HepG2 (cell line): Measurements from ENCODE around the gene ACTR3. TPM values are rescaled to one million over a fixed set of nuclear protein-coding genes. Genes with fewer than 3 reads are reported as not detected.

Experiments
- ASH2L ChIP-seq: fragments of 300-600, 200-600 bp; sonication (generic); IDR thresholded peaks from 2 replicates; pipeline ENCODE4 v1.7.0; 2017; ENCODE audit warnings: low read depth, mild to moderate bottlenecking, moderate library complexity, mixed read lengths, low read length; ENCODE audit not compliant: insufficient read length
- DMAP1 ChIP-seq: IDR thresholded peaks from 2 replicates; pipeline ENCODE4 v1.6.1; 2016
- DZIP1 ChIP-seq: sonication (generic); formaldehyde crosslinking; IDR thresholded peaks from 2 replicates; pipeline ENCODE4 v1.5.0; 2020; ENCODE audit warnings: mild to moderate bottlenecking, missing genetic modification reagents
- FOXM1 ChIP-seq: sonication (generic); formaldehyde crosslinking; IDR thresholded peaks from 2 replicates; pipeline ENCODE4 v1.5.0; 2020; ENCODE audit warnings: missing genetic modification reagents
- GATAD2A ChIP-seq: IDR thresholded peaks from 2 replicates; pipeline ENCODE4 v1.6.1; 2016
- GLI4 ChIP-seq: sonication (generic); formaldehyde crosslinking; IDR thresholded peaks from 2 replicates; pipeline ENCODE4 v1.5.1; 2020; ENCODE audit warnings: missing genetic modification reagents, mild to moderate bottlenecking, moderate library complexity, borderline replicate concordance
- HNRNPH1 ChIP-seq: fragments of 200-400 bp; formaldehyde crosslinking; optimal IDR thresholded peaks from 2 replicates; pipeline ENCODE3; 2017; ENCODE audit warnings: mild to moderate bottlenecking, low read depth, low read length
- KAT2B ChIP-seq: fragments of 150-350 bp; IDR thresholded peaks from 2 replicates; pipeline ENCODE4 v1.6.1; 2014; ENCODE audit warnings: low read depth, low read length, borderline replicate concordance
- MEIS1 ChIP-seq: sonication (generic); formaldehyde crosslinking; IDR thresholded peaks from 2 replicates; pipeline ENCODE4 v1.9.0; 2021; ENCODE audit warnings: mild to moderate bottlenecking, missing genetic modification reagents, moderate library complexity, borderline replicate concordance
- ONECUT2 ChIP-seq: sonication (generic); formaldehyde crosslinking; IDR thresholded peaks from 2 replicates; pipeline ENCODE4 v1.4.0; 2020; ENCODE audit warnings: missing genetic modification reagents
- PPARG ChIP-seq: conservative IDR thresholded peaks from 2 replicates; pipeline ENCODE4 v1.6.1; 2016; ENCODE audit warnings: missing biosample characterization, missing genetic modification reagents
- STAT5B ChIP-seq: sonication (generic); formaldehyde crosslinking; IDR thresholded peaks from 2 replicates; pipeline ENCODE4 v1.4.0; 2020; ENCODE audit warnings: missing genetic modification reagents
- TCF7L2 ChIP-seq: IDR thresholded peaks from 2 replicates; pipeline ENCODE4 v1.6.1; 2011; ENCODE audit warnings: mild to moderate bottlenecking, low read depth, low read length, moderate library complexity
- U2AF2 ChIP-seq: fragments of 200-400 bp; formaldehyde crosslinking; IDR thresholded peaks from 2 replicates; pipeline ENCODE4 v1.6.1; 2017; ENCODE audit warnings: low read depth, mild to moderate bottlenecking, low read length
- ZFYVE20 ChIP-seq: sonication (generic); formaldehyde crosslinking; IDR thresholded peaks from 2 replicates; pipeline ENCODE4 v1.8.0; 2023; ENCODE audit warnings: low read depth, mild to moderate bottlenecking, moderate library complexity, missing genetic modification reagents, borderline replicate concordance
- ZNF234 ChIP-seq: sonication (generic); formaldehyde crosslinking; conservative IDR thresholded peaks from 2 replicates; pipeline ENCODE4 v1.5.1; 2020; ENCODE audit warnings: mild to moderate bottlenecking, missing genetic modification reagents
- ZNF280B ChIP-seq: sonication (generic); formaldehyde crosslinking; IDR thresholded peaks from 2 replicates; pipeline ENCODE4 v1.5.0; 2020; ENCODE audit warnings: missing genetic modification reagents, mild to moderate bottlenecking, borderline replicate concordance
- ZNF431 ChIP-seq: sonication (generic); formaldehyde crosslinking; IDR thresholded peaks from 2 replicates; pipeline ENCODE4 v1.9.0; 2022; ENCODE audit warnings: missing genetic modification reagents, low read depth, mild to moderate bottlenecking, borderline replicate concordance
- ZNF441 ChIP-seq: sonication (generic); formaldehyde crosslinking; IDR thresholded peaks from 2 replicates; pipeline ENCODE4 v1.7.0; 2021; ENCODE audit warnings: missing genetic modification reagents, borderline replicate concordance
- ZNF597 ChIP-seq: sonication (generic); formaldehyde crosslinking; IDR thresholded peaks from 2 replicates; pipeline ENCODE4 v1.5.0; 2020; ENCODE audit warnings: missing genetic modification reagents
- ZNF619 ChIP-seq: sonication (generic); formaldehyde crosslinking; IDR thresholded peaks from 2 replicates; pipeline ENCODE4 v1.4.0; 2020; ENCODE audit warnings: mild to moderate bottlenecking, missing genetic modification reagents
- polyA plus RNA-seq, 8 experiments: library from polyadenylated mRNA; depleted of rRNA in 3 of 8; stranded (reverse) in 7 of 8; unstranded in 1 of 8; fragments of >200 nt; fragmentation: Illumina TruSeq in 4 of 8; extraction: Trizol in 4 of 8; gene quantifications; 2 replicates each; pipeline versions ENCODE4 v1.2.1 to v1.2.3, GENCODE V29; 2011 to 2016; ENCODE audit warnings: low read depth in 4 of 8, missing spikeins in 1 of 8, mixed read lengths in 1 of 8; ENCODE audit not compliant: insufficient read depth in 1 of 8
- total RNA-seq, 5 experiments: library from RNA; depleted of rRNA; stranded (reverse); fragments of >200 nt; fragmentation: Illumina TruSeq; extraction: Trizol; gene quantifications; 2 replicates each; pipeline ENCODE4 v1.2.3, GENCODE V29; 2016; ENCODE audit warnings: low read depth in 1 of 5

Gene ACTR3
- total and polyA plus RNA-seq, 2 of the 13 experiments (the other 11 are each of a cell fraction or from before 2014, with no cell fraction given) = 123 to 225 TPM

GRCh38 chr2:113889471-113890252, at the start of gene ACTR3 (continued):
- TF ChIP-seq DZIP1 (no peak), GLI4 (CRISPR knock-in tag) (no peak), DMAP1 (CRISPR knock-in tag) (peak; percentile 88), ONECUT2 (CRISPR knock-in tag) (0 out of 2 replicates have a peak, but pooled peaks have one; percentile 17), ZNF441 (CRISPR knock-in tag) (peak; percentile 75), MEIS1 (CRISPR knock-in tag) (no peak), ZNF234 (CRISPR knock-in tag) (peak; percentile 42; the same call in 1 of the 2 replicates), ASH2L (peak; percentile 98), PPARG (CRISPR knock-in tag) (peak; percentile 89), TCF7L2 (no peak), ZNF597 (CRISPR knock-in tag) (no peak), KAT2B (no peak), ZNF431 (peak; percentile 98; the same call in 1 of the 2 replicates), HNRNPH1 (no peak), STAT5B (0 out of 2 replicates have a peak, but pooled peaks have one; percentile 18), FOXM1 (CRISPR knock-in tag) (no peak), U2AF2 (0 out of 2 replicates have a peak, but pooled peaks have one; percentile 38), ZNF619 (peak; percentile 92), ZFYVE20 (CRISPR knock-in tag) (no peak), ZNF280B (peak; percentile 72; the same call in 1 of the 2 replicates), GATAD2A (CRISPR knock-in tag) (peak; percentile 91)
